CD14-positive monocyte (primary cell): ENCODE results near the gene TCP11. TPM values are rescaled to one million over a fixed set of nuclear protein-coding genes. Genes with fewer than 3 reads are reported as not detected.

Experiments
- DNase-seq, 3 donors: peaks; one replicate each; pipeline ENCODE4 v3.0.0-alpha.2; 2011 to 2022
- H2AFZ ChIP-seq: 2 replicates; pipeline ENCODE4 v1.6.0; 2012; ENCODE audit warnings: mild to moderate bottlenecking, low read depth, low read length, inconsistent platforms; ENCODE audit not compliant: insufficient read depth, poor library complexity, severe bottlenecking
- H3K27ac ChIP-seq, 2 donors: 1 replicate in 1 of 2; 2 replicates in 1 of 2; pipeline ENCODE4 v1.5.1; 2012 to 2013; ENCODE audit warnings: low read length in 2 of 2, control low read depth in 1 of 2, inconsistent platforms in 1 of 2, low read depth in 1 of 2, mild to moderate bottlenecking in 1 of 2
- H3K27me3 ChIP-seq, 2 donors: one replicate each; pipeline versions ENCODE4 v1.6.0 to v1.6.1; 2011 to 2013; ENCODE audit warnings: low read length in 2 of 2; ENCODE audit not compliant: control insufficient read depth in 2 of 2, insufficient read depth in 2 of 2
- H3K36me3 ChIP-seq, 2 donors: replicated peaks in 1 of 2; 1 replicate in 1 of 2; 2 replicates in 1 of 2; pipeline versions ENCODE4 v1.5.1 to v1.6.1; 2012 to 2013; ENCODE audit warnings: low read length in 2 of 2, control low read depth in 1 of 2, inconsistent platforms in 1 of 2, mild to moderate bottlenecking in 1 of 2; ENCODE audit not compliant: insufficient read depth in 2 of 2, control insufficient read depth in 1 of 2
- H3K4me1 ChIP-seq, 2 donors: 1 replicate in 1 of 2; 2 replicates in 1 of 2; pipeline versions ENCODE4 v1.5.1 to v1.6.1; 2012 to 2013; ENCODE audit warnings: low read length in 2 of 2, control low read depth in 1 of 2, inconsistent platforms in 1 of 2, mild to moderate bottlenecking in 1 of 2, moderate library complexity in 1 of 2; ENCODE audit not compliant: insufficient read depth in 2 of 2, control insufficient read depth in 1 of 2
- H3K4me2 ChIP-seq: replicated peaks from 2 replicates; pipeline ENCODE3; 2012; ENCODE audit warnings: low read length, moderate library complexity, mild to moderate bottlenecking; ENCODE audit not compliant: poor library complexity, severe bottlenecking; ENCODE audit errors: extremely low read depth
- H3K4me3 ChIP-seq, 3 experiments: fragments of 200-600 bp in 1 of 3; sonication (generic) in 1 of 3; replicated peaks in 1 of 3; 1 replicate in 2 of 3; 2 replicates in 1 of 3; pipeline ENCODE4 v1.5.1; 2011 to 2013; ENCODE audit warnings: low read length in 3 of 3, mild to moderate bottlenecking in 3 of 3, control low read depth in 2 of 3, low read depth in 2 of 3, inconsistent platforms in 1 of 3, moderate library complexity in 1 of 3
- H3K79me2 ChIP-seq: 2 replicates; pipeline ENCODE4 v1.6.0; 2012; ENCODE audit warnings: mild to moderate bottlenecking, control low read depth, inconsistent platforms, low read length, moderate library complexity; ENCODE audit not compliant: insufficient read depth
- H3K9ac ChIP-seq: 2 replicates; pipeline ENCODE4 v1.6.0; 2017; ENCODE audit warnings: low read length, mild to moderate bottlenecking; ENCODE audit not compliant: insufficient read depth, poor library complexity, severe bottlenecking
- H3K9me3 ChIP-seq, 2 donors: replicated peaks in 1 of 2; 1 replicate in 1 of 2; 2 replicates in 1 of 2; pipeline versions ENCODE4 v1.5.1 to v1.6.1; 2012 to 2013; ENCODE audit warnings: low read length in 2 of 2, control low read depth in 1 of 2; ENCODE audit not compliant: control insufficient read depth in 1 of 2, insufficient read depth in 1 of 2
- H4K20me1 ChIP-seq: 2 replicates; pipeline ENCODE4 v1.6.0; 2012; ENCODE audit warnings: mild to moderate bottlenecking, low read length, control low read depth, moderate library complexity; ENCODE audit not compliant: insufficient read depth
- H3K27ac Mint-ChIP-seq, 7 donors: one replicate each; pipeline ENCODE4 v1.8.0; 2020; ENCODE audit warnings: mild to moderate bottlenecking in 7 of 7, mixed read lengths in 7 of 7, moderate library complexity in 6 of 7, inconsistent platforms in 2 of 7
- H3K27me3 Mint-ChIP-seq, 3 donors: one replicate each; pipeline ENCODE4 v1.8.0; 2021 to 2022; ENCODE audit warnings: low read depth in 3 of 3, mild to moderate bottlenecking in 3 of 3, mixed read lengths in 3 of 3, moderate library complexity in 3 of 3, inconsistent platforms in 1 of 3
- H3K36me3 Mint-ChIP-seq, 2 donors: one replicate each; pipeline ENCODE4 v1.8.0; 2020; ENCODE audit warnings: mixed read lengths in 2 of 2, inconsistent platforms in 1 of 2, mild to moderate bottlenecking in 1 of 2
- H3K4me1 Mint-ChIP-seq: one replicate; pipeline ENCODE4 v1.8.0; 2020; ENCODE audit warnings: mild to moderate bottlenecking, mixed read lengths
- H3K4me3 Mint-ChIP-seq, 2 donors: one replicate each; pipeline ENCODE4 v1.8.0; 2020; ENCODE audit warnings: mild to moderate bottlenecking in 2 of 2, mixed read lengths in 2 of 2, moderate library complexity in 1 of 2
- H3K9me3 Mint-ChIP-seq, 7 donors: one replicate each; pipeline ENCODE4 v1.8.0; 2020 to 2022; ENCODE audit warnings: mixed read lengths in 7 of 7, mild to moderate bottlenecking in 6 of 7, moderate library complexity in 6 of 7, inconsistent platforms in 2 of 7
- WGBS: methylation state at CpG from one replicate; pipeline ENCODE4 v1.1.5; 2013; ENCODE audit warnings: missing lambda C conversion rate; ENCODE audit not compliant: insufficient coverage; 5-methylcytosine and 5-hydroxymethylcytosine counted together
- intact Hi-C, 2 donors: fragments of 100-400 bp; cut with micrococcal nuclease; formaldehyde crosslinking; loops; one replicate each; pipeline versions ENCODE4 v1.15.0 to v1.15.1; 2023
- polyA plus RNA-seq, 3 donors: library from polyadenylated mRNA; depleted of rRNA in 1 of 3; unstranded in 2 of 3; stranded (reverse) in 1 of 3; fragments of 300-500 nt in 2 of 3; fragments of >200 nt in 1 of 3; fragmentation: Illumina TruSeq in 2 of 3; gene quantifications; 1 replicate in 2 of 3; 2 replicates in 1 of 3; pipeline ENCODE4 v1.2.3, GENCODE V29; 2012 to 2021
- TF ChIP-seq, protein P1 (sequence below): fragments of 200-600 bp; IDR thresholded peaks from one replicate; pipeline ENCODE4 v1.8.0; 2022; ENCODE audit warnings: antibody characterized with exemption, mild to moderate bottlenecking

TCP11 gene
- polyA plus RNA-seq, 3 donors: not detected

DNA sequence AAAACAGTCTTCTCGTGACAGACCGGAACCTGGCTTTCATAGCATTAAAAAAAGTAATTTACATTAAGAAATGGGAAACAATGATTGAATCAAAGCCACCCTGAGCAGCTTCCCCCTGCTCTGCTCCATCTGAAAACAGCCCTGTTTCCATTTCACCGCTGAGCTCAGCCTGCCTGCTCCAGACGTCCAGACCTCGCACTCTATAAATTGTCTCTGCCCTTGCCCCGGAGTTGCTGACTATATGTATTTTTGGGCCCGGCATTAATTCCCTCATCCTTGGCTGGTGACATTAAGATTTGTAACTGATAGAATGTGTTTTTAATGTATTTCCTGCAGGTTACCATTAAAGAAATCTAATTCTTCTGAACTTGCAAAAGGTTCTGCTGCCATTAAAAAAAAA is 22.7 kb upstream of the TCP11 start:
- 97% methylated on average over 3 of the region's 7 CpGs for WGBS
- H3K79me2 ChIP-seq: no peaks in the 10 kb centered on the region
- no peak for DNase-seq
- no peak overlapping the region for H3K4me2 ChIP-seq
- no peaks in the 10 kb centered on the region for H3K9me3 ChIP-seq
- H3K4me3 ChIP-seq: no peak overlapping the region
- peaks cover 4 to 8% (median 5%) of the 10 kb centered on the region in 3 donors for H3K27me3 Mint-ChIP-seq
- H4K20me1 ChIP-seq: no peaks in the 10 kb centered on the region
- no peaks in the 10 kb centered on the region for H3K4me1 ChIP-seq
- H3K27ac ChIP-seq: no peak overlapping the region
- H3K9ac ChIP-seq: no peak overlapping the region
- H3K36me3 ChIP-seq: no peaks in the 10 kb centered on the region
- no peaks in the 10 kb centered on the region for H3K4me1 Mint-ChIP-seq
- H3K4me3 Mint-ChIP-seq: no peak overlapping the region
- H3K36me3 Mint-ChIP-seq: no peaks in the 10 kb centered on the region
- TF ChIP-seq, protein P1, sequence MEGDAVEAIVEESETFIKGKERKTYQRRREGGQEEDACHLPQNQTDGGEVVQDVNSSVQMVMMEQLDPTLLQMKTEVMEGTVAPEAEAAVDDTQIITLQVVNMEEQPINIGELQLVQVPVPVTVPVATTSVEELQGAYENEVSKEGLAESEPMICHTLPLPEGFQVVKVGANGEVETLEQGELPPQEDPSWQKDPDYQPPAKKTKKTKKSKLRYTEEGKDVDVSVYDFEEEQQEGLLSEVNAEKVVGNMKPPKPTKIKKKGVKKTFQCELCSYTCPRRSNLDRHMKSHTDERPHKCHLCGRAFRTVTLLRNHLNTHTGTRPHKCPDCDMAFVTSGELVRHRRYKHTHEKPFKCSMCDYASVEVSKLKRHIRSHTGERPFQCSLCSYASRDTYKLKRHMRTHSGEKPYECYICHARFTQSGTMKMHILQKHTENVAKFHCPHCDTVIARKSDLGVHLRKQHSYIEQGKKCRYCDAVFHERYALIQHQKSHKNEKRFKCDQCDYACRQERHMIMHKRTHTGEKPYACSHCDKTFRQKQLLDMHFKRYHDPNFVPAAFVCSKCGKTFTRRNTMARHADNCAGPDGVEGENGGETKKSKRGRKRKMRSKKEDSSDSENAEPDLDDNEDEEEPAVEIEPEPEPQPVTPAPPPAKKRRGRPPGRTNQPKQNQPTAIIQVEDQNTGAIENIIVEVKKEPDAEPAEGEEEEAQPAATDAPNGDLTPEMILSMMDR: no peak
- no peak overlapping the region for H2AFZ ChIP-seq
- H3K27ac Mint-ChIP-seq: no peak overlapping the region
- H3K9me3 Mint-ChIP-seq: peaks cover 0 to 11% (median 2%) of the 10 kb centered on the region in 7 donors
- intact Hi-C loops: no loop called here
- no peaks in the 10 kb centered on the region for H3K27me3 ChIP-seq

DNA sequence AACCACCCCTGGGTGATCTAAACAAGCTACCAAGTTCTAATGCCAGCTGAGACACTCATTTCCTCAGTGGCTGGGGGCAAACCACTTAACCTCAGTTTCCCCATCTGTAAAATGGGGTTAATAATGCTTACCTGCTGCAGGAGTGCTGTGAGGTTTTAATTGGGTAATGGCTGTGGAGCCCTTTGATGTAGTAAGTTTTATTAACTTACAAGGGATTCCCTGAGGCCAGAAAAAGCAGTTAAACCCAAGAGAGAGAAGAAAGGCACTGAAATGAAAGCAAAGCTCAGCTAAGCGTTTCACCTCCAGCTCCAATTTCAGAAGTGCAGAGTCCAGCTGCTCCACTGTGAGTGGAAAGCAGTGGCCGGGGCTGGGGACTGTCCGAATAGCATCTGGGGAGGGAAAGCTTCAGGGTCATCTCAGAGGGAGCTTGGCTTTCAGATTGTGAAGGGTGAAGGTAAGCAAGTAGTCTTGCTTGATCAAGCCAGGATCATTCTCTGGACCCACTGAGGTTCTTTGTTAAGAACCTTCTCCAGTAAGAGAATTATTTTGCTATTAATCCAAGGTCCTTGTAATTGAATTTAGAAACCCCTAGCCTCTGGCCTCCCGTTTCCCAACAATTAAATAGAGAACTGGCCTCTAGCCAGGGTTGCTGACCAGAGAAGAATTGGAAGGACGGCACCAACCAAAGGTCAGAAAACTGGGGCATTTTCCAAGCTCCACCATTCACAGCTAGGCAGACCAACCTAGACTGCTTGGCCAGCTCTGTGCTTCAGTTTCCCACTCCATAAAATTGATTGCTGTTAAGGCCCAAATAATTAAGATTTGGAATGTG is 20.9 kb upstream of the TCP11 start:
- Histone ChIP-seq H2AFZ (no peak overlapping the region), H4K20me1 (no peaks in the 10 kb centered on the region), H3K27me3 (no peaks in the 10 kb centered on the region), H3K4me1 (no peaks in the 10 kb centered on the region), H3K9me3 (no peaks in the 10 kb centered on the region), H3K9ac (no peak overlapping the region), H3K79me2 (no peaks in the 10 kb centered on the region), H3K27ac (no peak overlapping the region), H3K36me3 (no peaks in the 10 kb centered on the region), H3K4me3 (no peak overlapping the region), H3K4me2 (no peak overlapping the region)
- TF ChIP-seq, protein P1: no peak
- intact Hi-C loops: no loop called here
- Mint-ChIP-seq H3K27ac (no peak overlapping the region), H3K27me3 (peaks cover 5 to 7% (median 5%) of the 10 kb centered on the region in 3 donors), H3K36me3 (no peaks in the 10 kb centered on the region), H3K4me1 (no peaks in the 10 kb centered on the region), H3K4me3 (no peak overlapping the region), H3K9me3 (peaks cover 0 to 11% (median 2%) of the 10 kb centered on the region in 7 donors)
- 93% methylated on average over 4 of the region's 5 CpGs for WGBS
- no peak for DNase-seq
